GM19099 (cell line): ENCODE measurements around the gene RTL5.

Experiments
- POLR2A ChIP-seq: IDR thresholded peaks from 3 replicates; pipeline ENCODE4 v1.6.1; 2011; ENCODE audit warnings: low read depth; ENCODE audit not compliant: insufficient read length; ENCODE audit errors: extremely low read depth

RTL5 gene

GRCh38 chrX:72105436-72105835 is 26.3 kb downstream of the RTL5 start:
- TF ChIP-seq POLR2A: no peak

GRCh38 chrX:72102760-72103159 is 29.0 kb downstream of the RTL5 start:
- no peak for TF ChIP-seq POLR2A

GRCh38 chrX:72102126-72102525 is 29.6 kb downstream of the RTL5 start:
- no peak for TF ChIP-seq POLR2A

GRCh38 chrX:72101597-72102037 is 30.1 kb downstream of the RTL5 start:
- no peak for TF ChIP-seq POLR2A

- TF ChIP-seq POLR2A: no peak
Observed at GRCh38 chrX:72100824-72101351, 30.8 kb downstream of the RTL5 start.

- no peak for TF ChIP-seq POLR2A
Observed at GRCh38 chrX:72100051-72100755, 31.5 kb downstream of the RTL5 start.

GRCh38 chrX:72097098-72097497 is 34.6 kb downstream of the RTL5 start:
- no peak for TF ChIP-seq POLR2A

GRCh38 chrX:72095370-72095769 is 36.3 kb downstream of the RTL5 start:
- no peak for TF ChIP-seq POLR2A

GRCh38 chrX:72094894-72095293 is 36.8 kb downstream of the RTL5 start:
- TF ChIP-seq POLR2A: no peak

- TF ChIP-seq POLR2A: no peak
Observed at GRCh38 chrX:72089254-72089653, 42.5 kb downstream of the RTL5 start.

- no peak for TF ChIP-seq POLR2A
Observed at GRCh38 chrX:72088761-72089160, 43.0 kb downstream of the RTL5 start.

GRCh38 chrX:72086995-72087394 is 44.7 kb downstream of the RTL5 start:
- TF ChIP-seq POLR2A: no peak

- no peak for TF ChIP-seq POLR2A
Observed at GRCh38 chrX:72084114-72084513, 47.6 kb downstream of the RTL5 start.

GRCh38 chrX:72083291-72083690 is 48.4 kb downstream of the RTL5 start:
- no peak for TF ChIP-seq POLR2A

- TF ChIP-seq POLR2A: no peak
Observed at GRCh38 chrX:72081605-72082320, 50.0 kb downstream of the RTL5 start.

- no peak for TF ChIP-seq POLR2A
Observed at GRCh38 chrX:72080800-72081199, 50.9 kb downstream of the RTL5 start.
